K562 (cell line): ENCODE data around the gene TMEM120B. TPM values are rescaled to one million over a fixed set of nuclear protein-coding genes. Genes with fewer than 3 reads are reported as not detected.

Experiments
- CHD1 ChIP-seq: fragments of 200-600 bp; sonication (generic); IDR thresholded peaks from one replicate; pipeline ENCODE4 v1.6.1; 2012; ENCODE audit warnings: mild to moderate bottlenecking, moderate library complexity, low read length, inconsistent platforms
- CTCF ChIP-seq, 3 experiments: IDR thresholded peaks in 2 of 3; conservative IDR thresholded peaks in 1 of 3; 2 replicates each; pipeline ENCODE4 v1.5.1; 2011 to 2012; ENCODE audit warnings: low read length in 3 of 3, mild to moderate bottlenecking in 3 of 3, control low read depth in 2 of 3, improper control_type of control experiment in 1 of 3, inconsistent platforms in 1 of 3, low read depth in 1 of 3, mixed read lengths in 1 of 3, moderate library complexity in 1 of 3; ENCODE audit not compliant: insufficient read depth in 2 of 3
- CXXC5 ChIP-seq: fragments of 250-450 bp; sonication (Bioruptor Pico); IDR thresholded peaks from 2 replicates; pipeline ENCODE4 v1.8.0; 2022; ENCODE audit warnings: inconsistent platforms, mild to moderate bottlenecking, moderate library complexity
- GABPB2 ChIP-seq: fragments of 250-450 bp; sonication (Bioruptor Pico); conservative IDR thresholded peaks from 2 replicates; pipeline ENCODE4 v1.5.1; 2021; ENCODE audit warnings: mild to moderate bottlenecking
- IRF9 ChIP-seq: fragments of 450-650 bp; IDR thresholded peaks from 2 replicates; pipeline ENCODE4 v1.6.1; 2016; ENCODE audit warnings: missing biosample characterization, missing genetic modification characterization
- KDM2B ChIP-seq: fragments of 250-450 bp; sonication (Bioruptor Pico); IDR thresholded peaks from 2 replicates; pipeline ENCODE4 v1.8.0; 2021; ENCODE audit warnings: mild to moderate bottlenecking, moderate library complexity
- KDM4B ChIP-seq, 2 experiments: fragments of 450-650 bp in 1 of 2; sonication (generic) in 1 of 2; IDR thresholded peaks; 2 replicates each; pipeline ENCODE4 v1.6.1; 2016 to 2017; ENCODE audit warnings: borderline replicate concordance in 2 of 2, antibody characterized with exemption in 1 of 2, low read depth in 1 of 2, mild to moderate bottlenecking in 1 of 2
- KDM5B ChIP-seq: fragments of 200-600 bp; sonication (generic); IDR thresholded peaks from 2 replicates; pipeline ENCODE4 v1.6.1; 2012; ENCODE audit warnings: low read depth, mild to moderate bottlenecking, moderate library complexity, low read length, control low read depth, inconsistent platforms; ENCODE audit not compliant: insufficient replicate concordance
- NONO ChIP-seq, 2 experiments: fragments of 200-400 bp in 1 of 2; fragments of 450-650 bp in 1 of 2; formaldehyde crosslinking in 1 of 2; IDR thresholded peaks; 2 replicates each; pipeline ENCODE4 v1.6.1; 2017; ENCODE audit warnings: low read depth in 2 of 2, mild to moderate bottlenecking in 2 of 2, moderate library complexity in 2 of 2, low read length in 1 of 2
- PCBP1 ChIP-seq: fragments of 200-400 bp; formaldehyde crosslinking; IDR thresholded peaks from 2 replicates; pipeline ENCODE4 v1.6.1; 2018; ENCODE audit warnings: mild to moderate bottlenecking, low read depth, low read length; ENCODE audit not compliant: poor library complexity, severe bottlenecking
- POLR2A ChIP-seq: fragments of 450-650 bp; conservative IDR thresholded peaks from 2 replicates; pipeline ENCODE4 v1.6.1; 2016
- PRDM10 ChIP-seq: fragments of 450-650 bp; IDR thresholded peaks from 2 replicates; pipeline ENCODE4 v1.6.1; 2018; ENCODE audit not compliant: partially characterized antibody
- TFAP4 ChIP-seq: sonication (generic); formaldehyde crosslinking; IDR thresholded peaks from 2 replicates; pipeline ENCODE4 v1.8.0; 2022; ENCODE audit warnings: missing genetic modification reagents, mild to moderate bottlenecking, moderate library complexity, borderline replicate concordance
- ZBTB2 ChIP-seq: fragments of 450-650 bp; IDR thresholded peaks from 2 replicates; pipeline ENCODE4 v1.6.1; 2016; ENCODE audit warnings: antibody characterized with exemption
- ZFP1 ChIP-seq: fragments of 450-650 bp; formaldehyde crosslinking; IDR thresholded peaks from 2 replicates; pipeline ENCODE4 v1.4.0; 2020; ENCODE audit warnings: mild to moderate bottlenecking, mixed read lengths
- ZNF717 ChIP-seq: fragments of 250-450 bp; sonication (Bioruptor Pico); IDR thresholded peaks from 2 replicates; pipeline ENCODE4 v1.5.0; 2021
- ZNF766 ChIP-seq: fragments of 200-800 bp; sonication (Bioruptor generic); conservative IDR thresholded peaks from 2 replicates; pipeline ENCODE4 v1.6.1; 2016; ENCODE audit warnings: missing genetic modification characterization, missing compliant biosample characterization
- polyA plus RNA-seq, 8 experiments: library from polyadenylated mRNA; depleted of rRNA in 4 of 8; stranded (reverse) in 5 of 8; unstranded in 3 of 8; fragments of >200 nt; fragmentation: Nextera tagmentation in 2 of 8; fragmentation: Illumina TruSeq in 1 of 8; extraction: Ambion mirVana in 2 of 8; extraction: Trizol in 1 of 8; gene quantifications; 2 replicates each; pipeline versions ENCODE4 v1.2.1 to v1.2.3, GENCODE V29; 2011 to 2014; ENCODE audit warnings: inconsistent platforms in 1 of 8, missing spikeins in 1 of 8
- total RNA-seq, 7 experiments: library from RNA; depleted of rRNA in 6 of 7; stranded (reverse); fragments of >200 nt in 6 of 7; fragmentation: Illumina TruSeq in 2 of 7; extraction: Trizol in 2 of 7; gene quantifications; 2 replicates each; pipeline versions ENCODE4 v1.2.1 to v1.2.3, GENCODE V29; 2011 to 2021; ENCODE audit warnings: low replicate concordance in 1 of 7

Gene TMEM120B
- total and polyA plus RNA-seq, 9 of the 15 experiments (the other 6 are each of a cell fraction or from before 2014, with no cell fraction given) = 1.7 to 18.6 (median 7.4) TPM

- TF ChIP-seq PRDM10 (peak; percentile 90), ZFP1 (CRISPR knock-in tag) (no peak), KDM5B (peak; percentile 84), POLR2A (peak; percentile 97), CHD1 (peak; percentile 88), KDM4B (IDR thresholded peaks at IDR 0.05; ENCODE audit: borderline replicate concordance in 2 of 2, low read depth in 1 of 2) (0 out of 4 replicates have a peak, but pooled peaks of 1 of the 2 experiments have one; percentile 35), ZNF717 (CRISPR knock-in tag) (no peak), CXXC5 (CRISPR knock-in tag) (peak; percentile 84), NONO (IDR thresholded peaks at IDR 0.05; ENCODE audit: low read depth in 2 of 2, low read length in 1 of 2) (no peak), ZBTB2 (peak; percentile 18; the same call in 1 of the 2 replicates), KDM2B (peak; percentile 63; the same call in 1 of the 2 replicates), IRF9 (tag) (no peak), CTCF (IDR thresholded peaks at IDR 0.05 in 2 of 3, conservative IDR thresholded peaks at IDR 0.05 in 1 of 3; ENCODE audit: insufficient read depth in 2 of 3, low read depth in 1 of 3, low read length in 3 of 3) (no peak), GABPB2 (CRISPR knock-in tag) (no peak), TFAP4 (CRISPR knock-in tag) (peak; percentile 61; the same call in 1 of the 2 replicates), ZNF766 (peak; percentile 40; the same call in 1 of the 2 replicates), PCBP1 (no peak)
These were observed 90.5 kb downstream of the TMEM120B start (continued) for GRCh38 chr12:121802843-121803698.
